Loucy (cell line): Measurements from ENCODE around the gene ATAD3B.

Source experiments
- EZH2phosphoT487 ChIP-seq: fragments of 200-600 bp; IDR thresholded peaks from 2 replicates; pipeline ENCODE4 v1.6.1; 2018; ENCODE audit warnings: antibody characterized with exemption, mild to moderate bottlenecking, moderate library complexity, borderline replicate concordance
- TF ChIP-seq, protein P1 (sequence below): fragments of 200-600 bp; sonication (generic); conservative IDR thresholded peaks from 2 replicates; pipeline ENCODE4 v1.5.1; 2014; ENCODE audit warnings: mild to moderate bottlenecking, antibody characterized with exemption, low read length

DNA sequence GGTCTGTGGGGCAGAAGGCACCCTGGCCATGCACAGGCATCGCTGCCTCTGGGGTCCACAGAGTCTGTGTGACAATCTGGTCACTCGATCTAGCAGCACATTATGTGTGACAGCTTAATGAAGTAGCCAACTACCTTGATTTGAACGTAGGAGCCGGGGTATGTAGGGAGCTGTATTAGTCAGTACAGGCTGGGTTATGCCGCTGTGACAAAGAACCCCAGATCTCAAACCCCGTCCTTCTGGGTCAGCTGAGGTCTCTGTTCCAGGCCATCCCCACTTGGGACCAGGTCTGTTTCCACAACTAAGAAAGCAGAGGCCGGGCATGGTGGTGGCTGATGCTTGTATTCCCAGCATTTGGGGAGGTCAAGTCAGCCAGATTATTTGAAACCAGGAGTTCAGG, 8.3 kb upstream of the ATAD3B start:
- TF ChIP-seq, protein P1, sequence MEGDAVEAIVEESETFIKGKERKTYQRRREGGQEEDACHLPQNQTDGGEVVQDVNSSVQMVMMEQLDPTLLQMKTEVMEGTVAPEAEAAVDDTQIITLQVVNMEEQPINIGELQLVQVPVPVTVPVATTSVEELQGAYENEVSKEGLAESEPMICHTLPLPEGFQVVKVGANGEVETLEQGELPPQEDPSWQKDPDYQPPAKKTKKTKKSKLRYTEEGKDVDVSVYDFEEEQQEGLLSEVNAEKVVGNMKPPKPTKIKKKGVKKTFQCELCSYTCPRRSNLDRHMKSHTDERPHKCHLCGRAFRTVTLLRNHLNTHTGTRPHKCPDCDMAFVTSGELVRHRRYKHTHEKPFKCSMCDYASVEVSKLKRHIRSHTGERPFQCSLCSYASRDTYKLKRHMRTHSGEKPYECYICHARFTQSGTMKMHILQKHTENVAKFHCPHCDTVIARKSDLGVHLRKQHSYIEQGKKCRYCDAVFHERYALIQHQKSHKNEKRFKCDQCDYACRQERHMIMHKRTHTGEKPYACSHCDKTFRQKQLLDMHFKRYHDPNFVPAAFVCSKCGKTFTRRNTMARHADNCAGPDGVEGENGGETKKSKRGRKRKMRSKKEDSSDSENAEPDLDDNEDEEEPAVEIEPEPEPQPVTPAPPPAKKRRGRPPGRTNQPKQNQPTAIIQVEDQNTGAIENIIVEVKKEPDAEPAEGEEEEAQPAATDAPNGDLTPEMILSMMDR, result no peak
- TF ChIP-seq EZH2phosphoT487, result no peak
